Heart left ventricle (tissue), 13 donors: ENCODE results near the gene BMPR1A.

ENCODE experiments used
- CTCF ChIP-seq, 12 donors: fragments of 200-600 bp; sonication (generic) in 4 of 12; IDR thresholded peaks; one replicate each; pipeline versions ENCODE4 v1.5.0 to v1.8.0; 2018 to 2022; ENCODE audit warnings: antibody characterized with exemption in 12 of 12, mild to moderate bottlenecking in 5 of 12
- POLR2A ChIP-seq, 2 donors: fragments of 450-650 bp; IDR thresholded peaks; one replicate each; pipeline ENCODE4 v1.6.1; 2017; ENCODE audit warnings: antibody characterized with exemption in 2 of 2, mild to moderate bottlenecking in 2 of 2, moderate library complexity in 2 of 2
- donor health status: ischemic (EF 13 %, LVEDD 7.1; RV severe dilation, severe dysfunction).
- donor health status: DM: no; HTN: yes; CAD: no.
- donor health status: DM: no; HTN: no; CAD: no.
- donor health status: ischemic (EF 25% LVEDD 6.9; RV normal size, moderate dysfunction).
- donor health status: ischemic (EF 25% LVEDD 5.7; RV mildly dilated, moderate dysfunction).
- donor health status: ischemic (EF 35%, LVEDD 5.7; RV mildly dilated, moderate dysfunction).
- donor health status: nonischemic (EF 11% LVEDD 7.7; RV severe dilation, severe dysfunction).
- donor health status: DM: yes; HTN: yes; CAD: no.
- donor health status: PGD.
- donor health status: ischemic (EF 29% LVEDD 5.4; RV normal size, mild dysfunction).
- donor health status: nonischemic (EF 23%, LVEDD 6.1; RV moderate dilation, normal function).

DNA sequence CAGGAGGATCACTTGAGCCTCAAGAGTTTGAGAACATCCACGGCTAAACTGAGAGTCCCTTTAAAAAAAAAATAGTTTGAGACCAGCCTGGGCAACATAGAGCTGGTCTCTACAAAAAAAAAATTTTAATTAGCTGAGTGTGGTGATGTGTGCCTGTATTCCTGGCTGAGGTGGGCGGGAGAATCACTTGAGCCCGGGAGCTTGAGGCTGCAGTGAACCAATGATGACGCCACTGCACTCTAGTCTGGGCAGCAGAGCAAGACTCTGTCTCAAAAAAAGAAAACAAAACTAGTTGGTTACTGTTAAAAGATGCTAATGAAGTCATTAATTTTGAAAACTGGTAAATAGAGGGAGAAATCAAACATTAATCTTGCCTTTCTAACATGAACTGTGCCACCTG, 124.6 kb downstream of the BMPR1A start:
- no peak for TF ChIP-seq POLR2A (IDR thresholded peaks at IDR 0.05)
- TF ChIP-seq CTCF (IDR thresholded peaks at IDR 0.05), result no peak
